Spinal cord (tissue), 10 donors: ENCODE measurements around the gene GPR39. TPM values are rescaled to one million over a fixed set of nuclear protein-coding genes. Genes with fewer than 3 reads are reported as not detected.

Source experiments
- DNase-seq, 6 donors: peaks; one replicate each; pipeline versions ENCODE4 v3.0.0 to v3.0.0-alpha.2; 2013 to 2015; ENCODE audit warnings: low spot score in 6 of 6, low read depth in 4 of 6
- H3K27ac ChIP-seq: one replicate; pipeline ENCODE4 v1.5.1; 2013; ENCODE audit warnings: low read depth, low read length, control low read depth
- H3K27me3 ChIP-seq: one replicate; pipeline ENCODE4 v1.6.1; 2013; ENCODE audit warnings: low read length; ENCODE audit not compliant: control insufficient read depth, insufficient read depth
- H3K36me3 ChIP-seq: one replicate; pipeline ENCODE4 v1.6.1; 2013; ENCODE audit warnings: low read length; ENCODE audit not compliant: control insufficient read depth, insufficient read depth
- H3K4me1 ChIP-seq: one replicate; pipeline ENCODE4 v1.6.1; 2013; ENCODE audit warnings: low read length; ENCODE audit not compliant: control insufficient read depth, insufficient read depth
- H3K4me3 ChIP-seq: one replicate; pipeline ENCODE4 v1.5.1; 2013; ENCODE audit warnings: low read depth, low read length, control low read depth
- H3K9me3 ChIP-seq: one replicate; pipeline ENCODE4 v1.6.1; 2013; ENCODE audit warnings: low read length; ENCODE audit not compliant: control insufficient read depth, insufficient read depth
- WGBS: methylation state at CpG from one replicate; pipeline ENCODE4 v1.1.5; 2013; ENCODE audit warnings: missing lambda C conversion rate; ENCODE audit not compliant: insufficient coverage; 5-methylcytosine and 5-hydroxymethylcytosine counted together
- long read RNA-seq, 4 donors: transcript quantifications; one replicate each; lab custom pipeline, GENCODE V29; 2026
- polyA plus RNA-seq, 2 donors: library from polyadenylated mRNA; unstranded; fragments of 120-200 nt; gene quantifications; one replicate each; pipeline ENCODE4 v1.2.1, GENCODE V29; 2013; ENCODE audit not compliant: insufficient read length in 2 of 2
- total RNA-seq, 2 donors: library from RNA; depleted of rRNA in 1 of 2; stranded (reverse); fragments of 120-200 nt in 1 of 2; fragments of >200 nt in 1 of 2; gene quantifications; one replicate each; pipeline versions ENCODE4 v1.2.3 to v1.2.4, GENCODE V29; 2013 to 2014
- donor health status: healthy.

Gene GPR39
- total RNA-seq = under 1 TPM; 0.72 to 0.79 TPM
- polyA plus RNA-seq = 1 to 10 TPM; 1.4 TPM
- long read RNA-seq, donor 1, partial matches to known transcripts = 8 of 95 reads
- long read RNA-seq, donor 1, other reads (novel, unspliced or antisense) = 87 of 95 reads
- long read RNA-seq, donor 2, partial matches to known transcripts = 33 of 39 reads
- long read RNA-seq, donor 2, other reads (novel, unspliced or antisense) = 6 of 39 reads
- long read RNA-seq, donor 3, partial matches to known transcripts = 22 of 22 reads
- long read RNA-seq, donor 3, other reads (novel, unspliced or antisense) = 0 of 22 reads
- long read RNA-seq, donor 4, partial matches to known transcripts = 5 of 5 reads
- long read RNA-seq, donor 4, other reads (novel, unspliced or antisense) = 0 of 5 reads

DNA sequence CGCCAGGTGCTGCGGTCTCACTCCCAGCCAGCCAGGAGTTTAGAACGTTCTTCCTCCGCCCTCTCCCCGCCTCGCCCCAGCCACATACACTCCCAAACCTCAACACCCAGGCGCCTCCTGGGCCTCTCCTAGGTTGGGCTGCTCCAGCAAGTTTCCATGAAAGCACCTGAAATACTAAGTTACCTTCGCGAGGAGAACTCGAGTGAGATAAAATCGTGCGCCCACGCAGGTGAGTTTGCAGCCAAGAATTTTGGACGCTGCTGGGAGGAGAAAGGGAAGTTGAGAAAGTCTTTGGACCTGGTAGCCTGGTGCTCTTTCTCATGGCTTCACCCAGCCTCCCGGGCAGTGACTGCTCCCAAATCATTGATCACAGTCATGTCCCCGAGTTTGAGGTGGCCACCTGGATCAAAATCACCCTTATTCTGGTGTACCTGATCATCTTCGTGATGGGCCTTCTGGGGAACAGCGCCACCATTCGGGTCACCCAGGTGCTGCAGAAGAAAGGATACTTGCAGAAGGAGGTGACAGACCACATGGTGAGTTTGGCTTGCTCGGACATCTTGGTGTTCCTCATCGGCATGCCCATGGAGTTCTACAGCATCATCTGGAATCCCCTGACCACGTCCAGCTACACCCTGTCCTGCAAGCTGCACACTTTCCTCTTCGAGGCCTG, at the start of gene GPR39:
TSS of gene GPR39 (plus strand) at position 83 of the 673 bp plus-strand sequence.
- H3K27ac ChIP-seq = no peak within 1 kb of the TSS

GRCh38 chr2:132368191-132368590, 48.4 kb upstream of the GPR39 start:
- no peaks in the 10 kb centered on the region for H3K27me3 ChIP-seq
- WGBS = 60% methylated on average over 1 of the region's 2 CpGs
- peaks cover 2% of the 10 kb centered on the region for H3K9me3 ChIP-seq
- no peak overlapping the region for H3K27ac ChIP-seq
- H3K4me3 ChIP-seq = no peak overlapping the region
- DNase-seq = no peak
- H3K4me1 ChIP-seq = no peaks in the 10 kb centered on the region
- H3K36me3 ChIP-seq = no peaks in the 10 kb centered on the region

More for the DNA sequence above, at the start of gene GPR39:
- Histone ChIP-seq H3K4me3 (peak within 1 kb of the TSS; percentile 48), H3K36me3 (no peaks in the 10 kb centered on the region), H3K9me3 (no peaks in the 10 kb centered on the region), H3K4me1 (peaks cover 18% of the 10 kb centered on the region), H3K27me3 (no peaks in the 10 kb centered on the region)
- 50% methylated on average over 23 of the region's 23 CpGs for WGBS
- DNase-seq = no peak

- H3K27me3 ChIP-seq = no peaks in the 10 kb centered on the region
- no peaks in the 10 kb centered on the region for H3K36me3 ChIP-seq
- no peaks in the 10 kb centered on the region for H3K9me3 ChIP-seq
- H3K4me1 ChIP-seq = no peaks in the 10 kb centered on the region
- H3K4me3 ChIP-seq = no peak overlapping the region
- DNase-seq = no peak
- WGBS = no CpG with 5 or more reads among the region's 3 CpGs
- H3K27ac ChIP-seq = no peak overlapping the region
Measured at GRCh38 chr2:132372276-132372675, 44.3 kb upstream of the GPR39 start.

GRCh38 chr2:132373391-132374135, 43.0 kb upstream of the GPR39 start:
- Histone ChIP-seq H3K27me3 (no peaks in the 10 kb centered on the region), H3K9me3 (no peaks in the 10 kb centered on the region), H3K36me3 (no peaks in the 10 kb centered on the region), H3K4me3 (no peak overlapping the region), H3K4me1 (no peaks in the 10 kb centered on the region), H3K27ac (no peak overlapping the region)
- DNase-seq = no peak
- WGBS = 100% methylated on average over 2 of the region's 5 CpGs

GRCh38 chr2:132374151-132374550, 42.5 kb upstream of the GPR39 start:
- H3K27ac ChIP-seq = no peak overlapping the region
- no peaks in the 10 kb centered on the region for H3K4me1 ChIP-seq
- H3K4me3 ChIP-seq = no peak overlapping the region
- no peaks in the 10 kb centered on the region for H3K9me3 ChIP-seq
- no peak for DNase-seq
- H3K27me3 ChIP-seq = no peaks in the 10 kb centered on the region
- H3K36me3 ChIP-seq = no peaks in the 10 kb centered on the region

- no peak overlapping the region for H3K27ac ChIP-seq
- 92% methylated on average over 2 of the region's 2 CpGs for WGBS
- no peaks in the 10 kb centered on the region for H3K27me3 ChIP-seq
- no peak for DNase-seq
- no peaks in the 10 kb centered on the region for H3K4me1 ChIP-seq
- H3K9me3 ChIP-seq = no peaks in the 10 kb centered on the region
- no peak overlapping the region for H3K4me3 ChIP-seq
- no peaks in the 10 kb centered on the region for H3K36me3 ChIP-seq
Measured at GRCh38 chr2:132374551-132374950, 42.1 kb upstream of the GPR39 start.

GRCh38 chr2:132374961-132375360, 41.6 kb upstream of the GPR39 start:
- no peaks in the 10 kb centered on the region for H3K36me3 ChIP-seq
- WGBS = no CpG with 5 or more reads among the region's 1 CpG
- H3K9me3 ChIP-seq = no peaks in the 10 kb centered on the region
- H3K27ac ChIP-seq = no peak overlapping the region
- H3K4me1 ChIP-seq = no peaks in the 10 kb centered on the region
- H3K27me3 ChIP-seq = no peaks in the 10 kb centered on the region
- no peak overlapping the region for H3K4me3 ChIP-seq
- no peak for DNase-seq

DNA sequence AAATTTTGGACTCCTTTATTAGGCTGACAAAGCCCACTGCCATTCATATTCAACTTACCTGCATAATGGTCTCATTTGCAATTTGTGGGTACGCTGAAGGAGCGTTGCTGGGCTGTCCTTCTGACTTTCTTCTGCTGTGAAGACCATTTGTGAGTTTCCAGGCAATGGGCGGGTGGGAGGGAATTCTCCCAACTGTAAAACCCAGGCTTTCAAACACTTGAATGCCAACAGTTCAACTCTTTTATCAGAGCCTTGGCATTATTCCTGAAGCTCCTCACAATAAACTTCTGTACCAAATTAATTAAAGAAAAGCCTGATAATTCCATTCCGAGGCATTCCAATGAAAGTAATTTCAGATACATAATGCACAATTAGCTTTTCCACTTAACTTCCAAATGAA, 35.2 kb upstream of the GPR39 start:
- no peak overlapping the region for H3K4me3 ChIP-seq
- no peaks in the 10 kb centered on the region for H3K27me3 ChIP-seq
- H3K9me3 ChIP-seq = no peaks in the 10 kb centered on the region
- peak in 2 of 6 donors; percentile 27 to 56 for DNase-seq
- H3K4me1 ChIP-seq = peaks cover 5% of the 10 kb centered on the region
- H3K36me3 ChIP-seq = no peaks in the 10 kb centered on the region
- no CpG with 5 or more reads among the region's 4 CpGs for WGBS
- no peak overlapping the region for H3K27ac ChIP-seq

DNA sequence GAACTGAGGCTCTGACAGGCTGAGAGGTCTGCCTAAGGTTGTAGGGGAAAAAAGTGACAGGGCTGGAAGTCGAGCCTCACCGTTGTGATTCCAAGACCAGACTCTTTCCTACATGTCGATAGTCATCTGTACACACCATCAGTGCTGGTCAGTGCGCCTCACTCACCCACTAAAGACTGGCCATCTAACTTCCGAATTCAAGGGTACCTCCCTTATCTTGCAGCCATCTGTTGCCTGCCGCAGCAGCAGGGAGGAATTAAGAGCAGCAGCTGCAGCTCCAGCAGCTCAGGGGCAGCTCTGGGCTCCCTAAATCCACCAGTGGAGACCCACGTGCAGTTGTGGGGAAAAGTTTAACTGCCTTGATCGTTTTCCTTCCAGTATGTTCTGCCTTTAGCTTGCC, 32.6 kb upstream of the GPR39 start:
- Histone ChIP-seq H3K4me3 (no peak overlapping the region), H3K9me3 (no peaks in the 10 kb centered on the region), H3K4me1 (peaks cover 5% of the 10 kb centered on the region), H3K36me3 (no peaks in the 10 kb centered on the region), H3K27me3 (no peaks in the 10 kb centered on the region), H3K27ac (no peak overlapping the region)
- no peak for DNase-seq
- WGBS = 59% methylated on average over 8 of the region's 8 CpGs
